HepG2 (cell line): ENCODE measurements around the gene KATNB1. TPM values are rescaled to one million over a fixed set of nuclear protein-coding genes. Genes with fewer than 3 reads are reported as not detected.

Experiments used
- CCAR2 ChIP-seq: fragments of 200-400 bp; formaldehyde crosslinking; optimal IDR thresholded peaks from 2 replicates; pipeline ENCODE3; 2018; ENCODE audit warnings: low read depth, mild to moderate bottlenecking, low read length, moderate library complexity
- CHCHD3 ChIP-seq: sonication (generic); formaldehyde crosslinking; IDR thresholded peaks from 2 replicates; pipeline ENCODE4 v1.8.0; 2022; ENCODE audit warnings: mild to moderate bottlenecking, missing genetic modification reagents, moderate library complexity
- ETV5 ChIP-seq: IDR thresholded peaks from 2 replicates; pipeline ENCODE4 v1.6.1; 2018; ENCODE audit warnings: missing biosample characterization, missing genetic modification reagents, inconsistent platforms, borderline replicate concordance
- FOXA3 ChIP-seq: IDR thresholded peaks from 2 replicates; pipeline ENCODE4 v1.6.1; 2016; ENCODE audit warnings: missing genetic modification reagents, missing compliant biosample characterization
- FOXJ3 ChIP-seq: sonication (generic); formaldehyde crosslinking; IDR thresholded peaks from 2 replicates; pipeline ENCODE4 v1.4.0; 2020; ENCODE audit warnings: missing genetic modification reagents, mild to moderate bottlenecking, borderline replicate concordance
- GABPB1 ChIP-seq: IDR thresholded peaks from 2 replicates; pipeline ENCODE4 v1.6.1; 2016; ENCODE audit warnings: mild to moderate bottlenecking, missing genetic modification reagents, moderate library complexity, missing compliant biosample characterization
- KAT7 ChIP-seq: IDR thresholded peaks from 2 replicates; pipeline ENCODE4 v1.6.1; 2018; ENCODE audit warnings: borderline replicate concordance, missing compliant biosample characterization
- RXRB ChIP-seq: IDR thresholded peaks from 2 replicates; pipeline ENCODE4 v1.6.1; 2016; ENCODE audit warnings: borderline replicate concordance, missing genetic modification reagents, missing compliant biosample characterization
- SRY ChIP-seq: sonication (generic); formaldehyde crosslinking; IDR thresholded peaks from 2 replicates; pipeline ENCODE4 v1.8.0; 2022; ENCODE audit warnings: mild to moderate bottlenecking, missing genetic modification reagents
- TARDBP ChIP-seq: sonication (generic); formaldehyde crosslinking; IDR thresholded peaks from 2 replicates; pipeline ENCODE4 v1.8.0; 2022; ENCODE audit warnings: mild to moderate bottlenecking, missing genetic modification reagents
- TMF1 ChIP-seq: sonication (generic); formaldehyde crosslinking; IDR thresholded peaks from 2 replicates; pipeline ENCODE4 v1.8.1; 2022; ENCODE audit warnings: low read depth, missing genetic modification reagents
- ZNF33B ChIP-seq: sonication (generic); formaldehyde crosslinking; IDR thresholded peaks from 2 replicates; pipeline ENCODE4 v1.5.1; 2020; ENCODE audit warnings: mild to moderate bottlenecking, missing genetic modification reagents
- ZNF431 ChIP-seq: sonication (generic); formaldehyde crosslinking; IDR thresholded peaks from 2 replicates; pipeline ENCODE4 v1.9.0; 2022; ENCODE audit warnings: missing genetic modification reagents, low read depth, mild to moderate bottlenecking, borderline replicate concordance
- ZNF446 ChIP-seq: sonication (generic); formaldehyde crosslinking; IDR thresholded peaks from 2 replicates; pipeline ENCODE4 v1.5.0; 2020; ENCODE audit warnings: mild to moderate bottlenecking, missing genetic modification reagents
- ZNF556 ChIP-seq: sonication (generic); formaldehyde crosslinking; IDR thresholded peaks from 2 replicates; pipeline ENCODE4 v1.4.0; 2020; ENCODE audit warnings: mild to moderate bottlenecking, missing genetic modification reagents, borderline replicate concordance
- ZNF569 ChIP-seq: sonication (generic); formaldehyde crosslinking; IDR thresholded peaks from 2 replicates; pipeline ENCODE4 v1.5.0; 2020; ENCODE audit warnings: mild to moderate bottlenecking, missing genetic modification reagents, moderate library complexity, borderline replicate concordance
- ZNF589 ChIP-seq: sonication (generic); formaldehyde crosslinking; conservative IDR thresholded peaks from 2 replicates; pipeline ENCODE4 v1.8.0; 2022; ENCODE audit warnings: mild to moderate bottlenecking, moderate library complexity, missing genetic modification reagents
- ZNF792 ChIP-seq: IDR thresholded peaks from 2 replicates; pipeline ENCODE4 v1.6.1; 2016
- ZNF891 ChIP-seq: sonication (generic); formaldehyde crosslinking; IDR thresholded peaks from 2 replicates; pipeline ENCODE4 v1.5.0; 2020; ENCODE audit warnings: mild to moderate bottlenecking, missing genetic modification reagents
- ZSCAN12 ChIP-seq: sonication (generic); formaldehyde crosslinking; IDR thresholded peaks from 2 replicates; pipeline ENCODE4 v1.9.0; 2021; ENCODE audit warnings: mild to moderate bottlenecking, missing genetic modification reagents
- ZSCAN22 ChIP-seq: sonication (generic); formaldehyde crosslinking; IDR thresholded peaks from 2 replicates; pipeline ENCODE4 v1.4.0; 2020; ENCODE audit warnings: mild to moderate bottlenecking, missing genetic modification reagents
- polyA plus RNA-seq, 8 experiments: library from polyadenylated mRNA; depleted of rRNA in 3 of 8; stranded (reverse) in 7 of 8; unstranded in 1 of 8; fragments of >200 nt; fragmentation: Illumina TruSeq in 4 of 8; extraction: Trizol in 4 of 8; gene quantifications; 2 replicates each; pipeline versions ENCODE4 v1.2.1 to v1.2.3, GENCODE V29; 2011 to 2016; ENCODE audit warnings: low read depth in 4 of 8, missing spikeins in 1 of 8, mixed read lengths in 1 of 8; ENCODE audit not compliant: insufficient read depth in 1 of 8
- total RNA-seq, 5 experiments: library from RNA; depleted of rRNA; stranded (reverse); fragments of >200 nt; fragmentation: Illumina TruSeq; extraction: Trizol; gene quantifications; 2 replicates each; pipeline ENCODE4 v1.2.3, GENCODE V29; 2016; ENCODE audit warnings: low read depth in 1 of 5
- TF ChIP-seq, protein P1 (sequence below): sonication (generic); formaldehyde crosslinking; IDR thresholded peaks from 2 replicates; pipeline ENCODE4 v1.8.0; 2022; ENCODE audit warnings: missing genetic modification reagents, mild to moderate bottlenecking, borderline replicate concordance
- TF ChIP-seq, protein P2 (sequence below), 2 experiments: sonication (generic) in 1 of 2; formaldehyde crosslinking in 1 of 2; IDR thresholded peaks; 2 replicates each; pipeline versions ENCODE4 v1.5.1 to v1.6.1; 2011 to 2020; ENCODE audit warnings: borderline replicate concordance in 1 of 2, low read depth in 1 of 2, low read length in 1 of 2, mild to moderate bottlenecking in 1 of 2, missing genetic modification reagents in 1 of 2, moderate library complexity in 1 of 2

The KATNB1 gene
- total and polyA plus RNA-seq, 2 of the 13 experiments (the other 11 are each of a cell fraction or from before 2014, with no cell fraction given), result 31.5 to 43.5 TPM

DNA sequence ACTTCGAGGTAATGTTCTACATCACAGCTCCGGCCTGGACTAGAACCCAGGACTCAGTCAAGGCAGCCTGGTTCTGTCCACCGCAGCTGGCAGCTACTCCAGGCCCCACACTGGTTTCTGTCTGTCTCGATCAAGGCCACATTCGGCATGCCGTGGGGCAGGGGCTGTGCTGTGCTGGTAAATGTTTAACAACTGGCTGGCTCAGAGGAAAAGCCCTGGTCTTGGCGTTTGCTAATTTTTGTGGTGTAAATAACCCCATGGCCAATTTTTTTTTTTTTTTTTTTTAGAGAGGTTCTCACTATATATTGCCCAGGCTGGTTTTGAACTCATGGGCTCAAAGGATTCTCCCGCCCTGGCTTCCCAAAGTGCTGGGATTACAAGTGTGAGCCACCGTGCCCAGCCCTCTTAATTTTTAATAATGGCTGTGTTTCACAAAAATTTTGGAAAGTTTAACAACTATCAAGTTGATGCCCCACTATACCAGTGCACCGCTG lies 41.3 kb upstream of the KATNB1 start (continued):
- no peak for TF ChIP-seq ETV5 (CRISPR knock-in tag)
- TF ChIP-seq ZNF446 (CRISPR knock-in tag), result no peak
- TF ChIP-seq TARDBP, result peak; percentile 34; the same call in 1 of the 2 replicates
- TF ChIP-seq FOXJ3 (CRISPR knock-in tag), result 0 out of 2 replicates have a peak, but pooled peaks have one; percentile 42
- no peak; the same call in none of the 2 replicates for TF ChIP-seq ZNF792
- no peak for TF ChIP-seq ZNF431 (CRISPR knock-in tag)
- TF ChIP-seq, protein P1, sequence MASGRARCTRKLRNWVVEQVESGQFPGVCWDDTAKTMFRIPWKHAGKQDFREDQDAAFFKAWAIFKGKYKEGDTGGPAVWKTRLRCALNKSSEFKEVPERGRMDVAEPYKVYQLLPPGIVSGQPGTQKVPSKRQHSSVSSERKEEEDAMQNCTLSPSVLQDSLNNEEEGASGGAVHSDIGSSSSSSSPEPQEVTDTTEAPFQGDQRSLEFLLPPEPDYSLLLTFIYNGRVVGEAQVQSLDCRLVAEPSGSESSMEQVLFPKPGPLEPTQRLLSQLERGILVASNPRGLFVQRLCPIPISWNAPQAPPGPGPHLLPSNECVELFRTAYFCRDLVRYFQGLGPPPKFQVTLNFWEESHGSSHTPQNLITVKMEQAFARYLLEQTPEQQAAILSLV (CRISPR knock-in tag), result no peak
- no peak for TF ChIP-seq ZSCAN12 (CRISPR knock-in tag)
- TF ChIP-seq, protein P2, sequence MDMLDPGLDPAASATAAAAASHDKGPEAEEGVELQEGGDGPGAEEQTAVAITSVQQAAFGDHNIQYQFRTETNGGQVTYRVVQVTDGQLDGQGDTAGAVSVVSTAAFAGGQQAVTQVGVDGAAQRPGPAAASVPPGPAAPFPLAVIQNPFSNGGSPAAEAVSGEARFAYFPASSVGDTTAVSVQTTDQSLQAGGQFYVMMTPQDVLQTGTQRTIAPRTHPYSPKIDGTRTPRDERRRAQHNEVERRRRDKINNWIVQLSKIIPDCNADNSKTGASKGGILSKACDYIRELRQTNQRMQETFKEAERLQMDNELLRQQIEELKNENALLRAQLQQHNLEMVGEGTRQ (IDR thresholded peaks at IDR 0.05; ENCODE audit: low read depth, low read length), result no peak
- TF ChIP-seq, protein P2 (CRISPR knock-in tag; IDR thresholded peaks at IDR 0.05; ENCODE audit: borderline replicate concordance), result no peak
- no peak for TF ChIP-seq ZNF556 (CRISPR knock-in tag)
- no peak for TF ChIP-seq ZSCAN22 (CRISPR knock-in tag)
- TF ChIP-seq CHCHD3, result no peak
- peak; percentile 35; the same call in 1 of the 2 replicates for TF ChIP-seq FOXA3 (CRISPR knock-in tag)
- TF ChIP-seq RXRB (CRISPR knock-in tag), result peak; percentile 20; the same call in 1 of the 2 replicates
- TF ChIP-seq ZNF569 (CRISPR knock-in tag), result no peak
- TF ChIP-seq ZNF33B (CRISPR knock-in tag), result no peak
- no peak for TF ChIP-seq TMF1 (CRISPR knock-in tag)
- TF ChIP-seq SRY (CRISPR knock-in tag), result no peak
- no peak for TF ChIP-seq KAT7 (CRISPR knock-in tag)
- TF ChIP-seq ZNF589, result no peak
- no peak for TF ChIP-seq ZNF891 (CRISPR knock-in tag)
- no peak for TF ChIP-seq GABPB1 (CRISPR knock-in tag)
- no peak for TF ChIP-seq CCAR2
